ENCODE data around the gene USP31.

USP31 gene

DNA sequence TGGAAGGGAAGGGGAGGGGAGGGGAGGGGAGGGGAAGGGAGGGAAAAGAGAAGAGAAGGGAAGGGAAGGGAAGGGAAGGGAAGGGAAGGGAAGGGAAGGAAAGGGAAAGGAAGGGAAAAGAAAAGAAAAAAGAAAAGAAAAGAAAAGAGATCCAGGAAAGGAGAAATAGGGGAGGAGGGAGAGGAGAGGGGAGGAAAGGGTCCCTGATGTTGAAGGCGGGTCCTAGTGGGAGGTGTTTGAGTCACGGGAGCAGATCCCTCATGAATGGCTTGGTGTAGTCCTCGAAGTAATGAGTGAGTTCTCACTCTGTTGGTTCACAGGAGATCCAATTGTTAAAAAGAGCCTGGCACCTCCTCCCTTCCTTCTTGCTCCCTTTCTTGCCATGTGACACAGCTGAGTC, 6.9 kb upstream of the USP31 start:
- no peaks in the 10 kb centered on the region for H3K36me3 ChIP-seq (replicated peaks)
- no peak for DNase-seq
- no peak overlapping the region for H3K4me3 ChIP-seq (ENCODE audit: low read depth, low read length)
- TF ChIP-seq, protein P1, sequence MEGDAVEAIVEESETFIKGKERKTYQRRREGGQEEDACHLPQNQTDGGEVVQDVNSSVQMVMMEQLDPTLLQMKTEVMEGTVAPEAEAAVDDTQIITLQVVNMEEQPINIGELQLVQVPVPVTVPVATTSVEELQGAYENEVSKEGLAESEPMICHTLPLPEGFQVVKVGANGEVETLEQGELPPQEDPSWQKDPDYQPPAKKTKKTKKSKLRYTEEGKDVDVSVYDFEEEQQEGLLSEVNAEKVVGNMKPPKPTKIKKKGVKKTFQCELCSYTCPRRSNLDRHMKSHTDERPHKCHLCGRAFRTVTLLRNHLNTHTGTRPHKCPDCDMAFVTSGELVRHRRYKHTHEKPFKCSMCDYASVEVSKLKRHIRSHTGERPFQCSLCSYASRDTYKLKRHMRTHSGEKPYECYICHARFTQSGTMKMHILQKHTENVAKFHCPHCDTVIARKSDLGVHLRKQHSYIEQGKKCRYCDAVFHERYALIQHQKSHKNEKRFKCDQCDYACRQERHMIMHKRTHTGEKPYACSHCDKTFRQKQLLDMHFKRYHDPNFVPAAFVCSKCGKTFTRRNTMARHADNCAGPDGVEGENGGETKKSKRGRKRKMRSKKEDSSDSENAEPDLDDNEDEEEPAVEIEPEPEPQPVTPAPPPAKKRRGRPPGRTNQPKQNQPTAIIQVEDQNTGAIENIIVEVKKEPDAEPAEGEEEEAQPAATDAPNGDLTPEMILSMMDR (IDR thresholded peaks at IDR 0.05; ENCODE audit: low read depth, low read length, missing control alignments), result no peak
- H3K27ac ChIP-seq, result no peak overlapping the region
- H3K27me3 ChIP-seq (replicated peaks), result no peaks in the 10 kb centered on the region
- in situ Hi-C loops (cut with HindIII; ENCODE audit: low pct_ligation_motif_present, low sequenced_read_pairs), result no loop called here

DNA sequence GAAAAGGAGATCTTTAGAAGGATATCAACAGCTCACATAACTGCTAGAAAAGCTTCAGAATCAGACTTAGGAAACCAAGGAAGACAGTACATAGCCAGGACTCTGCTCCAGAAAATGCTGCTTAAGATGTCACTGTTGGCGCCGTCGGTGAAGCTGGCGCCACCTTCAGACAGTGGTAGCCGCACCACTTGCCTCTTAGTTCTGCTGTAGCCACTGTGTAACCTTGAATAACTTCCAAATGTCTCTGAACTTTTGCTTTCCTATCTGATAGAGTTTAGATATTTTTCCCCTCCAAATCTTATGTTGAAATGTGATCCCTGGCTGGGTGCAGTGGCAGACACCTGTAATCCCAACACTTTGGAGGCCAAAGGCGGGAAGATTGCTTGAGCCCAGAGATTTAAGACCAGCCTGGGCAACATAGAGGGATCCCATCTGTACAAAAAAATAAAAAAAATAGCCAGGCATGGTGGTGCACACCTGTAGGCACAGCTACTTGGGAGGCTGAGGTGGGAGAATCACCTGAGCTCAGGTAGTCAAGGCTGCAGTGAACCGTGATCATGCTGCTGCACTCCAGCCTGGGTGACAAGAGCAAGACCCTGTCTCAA, 6.3 kb upstream of the USP31 start:
- in situ Hi-C loops (cut with HindIII; ENCODE audit: low pct_ligation_motif_present, low sequenced_read_pairs), result no loop called here
- DNase-seq, result no peak
- TF ChIP-seq, protein P1 (IDR thresholded peaks at IDR 0.05; ENCODE audit: low read depth, low read length, missing control alignments), result peak; percentile 64
- Histone ChIP-seq H3K4me3 (ENCODE audit: low read depth, low read length) (no peak overlapping the region), H3K27ac (no peak overlapping the region), H3K36me3 (replicated peaks) (no peaks in the 10 kb centered on the region), H3K27me3 (replicated peaks) (no peaks in the 10 kb centered on the region)

DNA sequence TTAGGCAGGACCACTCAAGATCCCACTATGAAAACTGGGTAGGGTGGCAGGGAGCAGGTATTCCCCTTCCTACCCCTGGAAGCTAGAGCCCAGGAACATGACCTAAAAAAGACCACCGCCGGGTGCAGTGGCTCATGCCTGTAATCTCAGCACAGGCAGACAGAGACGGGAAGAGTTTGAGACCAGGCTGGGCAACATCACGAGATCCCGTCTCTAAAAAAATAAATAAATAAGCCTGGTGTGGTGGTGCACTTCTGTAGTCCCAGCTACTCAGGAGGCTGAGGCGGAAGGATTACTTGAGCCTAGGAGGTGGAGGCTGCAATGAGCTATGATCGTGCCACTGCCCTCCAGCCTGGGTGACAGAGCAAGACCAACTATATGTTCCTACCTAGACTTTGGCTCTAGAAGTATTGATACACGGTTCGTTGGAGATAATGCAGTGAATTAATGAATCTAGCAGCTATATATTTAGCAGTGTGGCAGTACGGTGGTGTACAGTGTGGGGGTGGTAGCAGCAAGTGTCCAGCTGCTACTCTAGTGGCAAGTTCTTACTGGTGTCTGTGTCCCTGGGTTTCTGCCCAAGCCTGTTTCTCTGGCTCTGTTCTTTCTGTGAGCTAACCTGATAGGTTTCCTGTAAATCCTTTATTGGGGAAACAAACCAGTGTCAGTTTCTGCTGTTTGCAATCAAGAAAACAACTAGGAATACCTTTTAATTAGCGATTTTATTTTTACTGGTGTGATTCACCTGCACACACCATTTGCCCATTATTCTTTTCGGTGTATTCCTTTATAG, 3.3 kb upstream of the USP31 start:
- Histone ChIP-seq H3K4me3 (ENCODE audit: low read depth, low read length) (no peak overlapping the region), H3K27ac (no peak overlapping the region), H3K36me3 (replicated peaks) (no peaks in the 10 kb centered on the region), H3K27me3 (replicated peaks) (no peaks in the 10 kb centered on the region)
- TF ChIP-seq, protein P1 (IDR thresholded peaks at IDR 0.05; ENCODE audit: low read depth, low read length, missing control alignments), result no peak
- in situ Hi-C loops (cut with HindIII; ENCODE audit: low pct_ligation_motif_present, low sequenced_read_pairs), result no loop called here
- no peak for DNase-seq

DNA sequence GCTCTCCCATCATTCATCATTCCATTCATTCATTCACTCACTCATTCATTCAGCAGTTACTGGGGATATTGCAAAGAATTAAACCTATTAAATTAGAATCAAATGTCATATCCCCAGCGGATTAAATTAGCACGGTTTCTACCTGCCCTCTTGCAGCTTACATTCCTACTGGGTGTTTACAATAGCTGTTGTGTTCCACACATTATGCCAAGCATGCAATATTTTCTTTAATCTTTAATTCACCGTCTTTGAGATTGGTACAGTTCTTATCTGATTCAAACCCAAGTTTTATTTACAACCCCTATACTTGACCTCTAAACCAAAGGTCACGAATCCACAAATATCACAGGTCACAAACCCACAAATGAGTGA, 727 bp upstream of the USP31 start:
- TF ChIP-seq, protein P1 (IDR thresholded peaks at IDR 0.05; ENCODE audit: low read depth, low read length, missing control alignments), result no peak
- Histone ChIP-seq H3K4me3 (ENCODE audit: low read depth, low read length) (peak overlapping the region; percentile 72), H3K36me3 (replicated peaks) (no peaks in the 10 kb centered on the region), H3K27me3 (replicated peaks) (no peaks in the 10 kb centered on the region), H3K27ac (no peak overlapping the region)
- DNase-seq, result no peak
- in situ Hi-C loops (cut with HindIII; ENCODE audit: low pct_ligation_motif_present, low sequenced_read_pairs), result no loop called here

DNA sequence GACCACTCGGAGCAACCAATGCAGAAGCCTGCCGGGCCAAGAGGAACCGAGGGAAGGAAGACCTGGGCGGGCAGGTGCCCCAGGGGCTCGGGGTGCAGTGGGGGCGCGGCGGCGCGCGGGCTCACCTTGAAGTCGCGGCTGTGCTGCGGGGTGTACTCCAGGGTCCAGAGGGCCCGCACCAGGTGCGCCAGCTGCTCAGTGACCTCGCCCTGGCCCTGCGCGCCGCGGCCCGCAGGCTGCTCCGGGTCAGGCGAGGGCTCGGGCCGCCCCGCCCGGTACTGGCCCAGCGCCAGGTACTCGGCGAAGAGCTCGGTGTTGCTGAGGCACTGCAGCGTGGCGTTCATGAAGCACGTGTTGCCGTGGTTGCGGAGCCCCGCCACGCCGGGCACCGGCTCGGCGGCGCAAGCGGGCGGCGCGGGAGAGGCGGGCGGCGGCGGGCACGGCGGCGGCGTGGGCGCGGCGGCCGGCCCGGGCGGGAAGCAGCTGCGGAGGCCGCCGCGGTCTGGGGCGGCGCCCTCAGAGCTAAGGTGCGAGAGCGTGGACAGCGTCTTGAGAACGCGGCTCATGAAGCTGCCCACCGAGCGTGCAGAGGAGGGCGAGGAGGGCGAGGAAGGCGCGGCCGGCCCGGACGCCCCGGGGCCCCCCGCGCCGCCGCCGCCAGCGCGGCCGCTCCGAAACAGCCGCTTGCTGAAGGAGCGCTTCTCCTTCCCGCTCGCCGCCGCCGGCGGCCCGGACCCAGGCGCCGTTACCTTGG, 562 bp downstream of the USP31 start:
- Histone ChIP-seq H3K27me3 (replicated peaks) (no peaks in the 10 kb centered on the region), H3K36me3 (replicated peaks) (no peaks in the 10 kb centered on the region), H3K27ac (peak overlapping the region; percentile 32), H3K4me3 (ENCODE audit: low read depth, low read length) (peak overlapping the region; percentile 71)
- in situ Hi-C loops (cut with HindIII; ENCODE audit: low pct_ligation_motif_present, low sequenced_read_pairs), result no loop called here
- TF ChIP-seq, protein P1 (IDR thresholded peaks at IDR 0.05; ENCODE audit: low read depth, low read length, missing control alignments), result no peak
- DNase-seq, result no peak

All from brain microvascular endothelial cell (primary cell).